Right lobe of liver (tissue), 4 donors: ENCODE measurements around the gene SLC49A3.
"Not testable (repeated sequence)": the region's sequence is repeated elsewhere in the genome, so short reads cannot be mapped to it uniquely, and the experiment has no call there.

Source experiments
- CTCF ChIP-seq, 4 donors: fragments of 200-600 bp in 3 of 4; fragments of 450-650 bp in 1 of 4; IDR thresholded peaks; one replicate each; pipeline versions ENCODE4 v1.5.1 to v1.8.0; 2016 to 2022; ENCODE audit warnings: antibody characterized with exemption in 4 of 4, mild to moderate bottlenecking in 2 of 4
- POLR2A ChIP-seq: fragments of 450-650 bp; IDR thresholded peaks from one replicate; pipeline ENCODE4 v1.6.1; 2017; ENCODE audit warnings: antibody characterized with exemption, mild to moderate bottlenecking
- donor health status: DM: no; HTN: no; CAD: no.
- donor health status: DM: no; HTN: no; CAD: no.
- donor health status: DM: no; HTN: yes; CAD: no.

DNA sequence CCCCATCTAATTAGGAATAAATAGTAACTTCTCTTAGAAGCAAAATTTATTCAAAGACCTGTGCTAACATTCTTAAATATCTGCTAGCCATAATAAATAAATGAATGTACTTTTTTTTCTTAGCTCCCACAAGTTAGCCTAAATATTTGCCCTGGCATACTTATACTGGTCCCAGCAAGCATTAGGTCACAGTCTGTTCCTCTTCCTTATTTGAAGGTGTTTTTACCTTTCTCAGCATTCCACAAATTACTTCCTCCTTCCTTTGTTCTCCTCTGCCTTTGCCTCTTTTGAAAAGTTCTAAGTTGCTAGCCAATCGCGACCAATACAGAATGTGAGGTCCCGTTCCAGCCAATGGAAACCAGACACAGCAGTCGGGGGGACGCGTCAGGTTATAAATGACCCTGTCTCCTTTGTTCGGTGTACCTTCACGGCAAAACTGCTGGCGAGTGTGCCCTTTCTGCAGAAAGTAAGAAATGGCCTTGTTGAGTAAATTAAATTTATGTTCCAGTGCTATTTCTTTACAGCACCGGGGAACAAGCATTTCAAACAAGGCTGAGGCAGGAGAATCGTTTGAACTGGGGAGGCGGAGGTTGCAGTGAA is 5.5 kb upstream of the SLC49A3 start:
- TF ChIP-seq POLR2A; CTCF (IDR thresholded peaks at IDR 0.05): not testable (repeated sequence)
